Measurements from ENCODE around the gene HDGFL3.

Gene HDGFL3

GRCh38 chr15:83105440-83105839 lies 102.2 kb downstream of the HDGFL3 start:
- TF ChIP-seq CTCF (IDR thresholded peaks at IDR 0.05; ENCODE audit: low read depth, low read length, missing control alignments) = no peak
- Histone ChIP-seq H3K27ac (no peak overlapping the region), H3K27me3 (replicated peaks) (no peaks in the 10 kb centered on the region), H3K36me3 (replicated peaks) (no peaks in the 10 kb centered on the region), H3K4me3 (ENCODE audit: low read depth, low read length) (no peak overlapping the region)
- in situ Hi-C loops (cut with HindIII; ENCODE audit: low pct_ligation_motif_present, low sequenced_read_pairs) = no loop called here
- DNase-seq = no peak

- DNase-seq = no peak
- Histone ChIP-seq H3K36me3 (replicated peaks) (no peaks in the 10 kb centered on the region), H3K27me3 (replicated peaks) (no peaks in the 10 kb centered on the region), H3K4me3 (ENCODE audit: low read depth, low read length) (no peak overlapping the region), H3K27ac (no peak overlapping the region)
- no peak for TF ChIP-seq CTCF (IDR thresholded peaks at IDR 0.05; ENCODE audit: low read depth, low read length, missing control alignments)
- in situ Hi-C loops (cut with HindIII; ENCODE audit: low pct_ligation_motif_present, low sequenced_read_pairs) = no loop called here
Observed at GRCh38 chr15:83104141-83104540, 103.5 kb downstream of the HDGFL3 start.

- no peak for DNase-seq
- no peak overlapping the region for H3K4me3 ChIP-seq (ENCODE audit: low read depth, low read length)
- no peak overlapping the region for H3K27ac ChIP-seq
- no peaks in the 10 kb centered on the region for H3K36me3 ChIP-seq (replicated peaks)
- H3K27me3 ChIP-seq (replicated peaks) = no peaks in the 10 kb centered on the region
- in situ Hi-C loops (cut with HindIII; ENCODE audit: low pct_ligation_motif_present, low sequenced_read_pairs) = no loop called here
- no peak for TF ChIP-seq CTCF (IDR thresholded peaks at IDR 0.05; ENCODE audit: low read depth, low read length, missing control alignments)
Observed at GRCh38 chr15:83102346-83102745, 105.3 kb downstream of the HDGFL3 start.

GRCh38 chr15:83100097-83100646 lies 107.5 kb downstream of the HDGFL3 start:
- no peak for DNase-seq
- H3K27me3 ChIP-seq (replicated peaks) = no peaks in the 10 kb centered on the region
- no peak overlapping the region for H3K27ac ChIP-seq
- in situ Hi-C loops (cut with HindIII; ENCODE audit: low pct_ligation_motif_present, low sequenced_read_pairs) = no loop called here
- no peaks in the 10 kb centered on the region for H3K36me3 ChIP-seq (replicated peaks)
- no peak for TF ChIP-seq CTCF (IDR thresholded peaks at IDR 0.05; ENCODE audit: low read depth, low read length, missing control alignments)
- no peak overlapping the region for H3K4me3 ChIP-seq (ENCODE audit: low read depth, low read length)

- no peak overlapping the region for H3K27ac ChIP-seq
- TF ChIP-seq CTCF (IDR thresholded peaks at IDR 0.05; ENCODE audit: low read depth, low read length, missing control alignments) = no peak
- H3K4me3 ChIP-seq (ENCODE audit: low read depth, low read length) = no peak overlapping the region
- H3K27me3 ChIP-seq (replicated peaks) = no peaks in the 10 kb centered on the region
- in situ Hi-C loops (cut with HindIII; ENCODE audit: low pct_ligation_motif_present, low sequenced_read_pairs) = no loop called here
- no peak for DNase-seq
- no peaks in the 10 kb centered on the region for H3K36me3 ChIP-seq (replicated peaks)
Observed at GRCh38 chr15:83099290-83099689, 108.3 kb downstream of the HDGFL3 start.

- no peak overlapping the region for H3K4me3 ChIP-seq (ENCODE audit: low read depth, low read length)
- H3K27ac ChIP-seq = no peak overlapping the region
- H3K36me3 ChIP-seq (replicated peaks) = no peaks in the 10 kb centered on the region
- no peak for TF ChIP-seq CTCF (IDR thresholded peaks at IDR 0.05; ENCODE audit: low read depth, low read length, missing control alignments)
- in situ Hi-C loops (cut with HindIII; ENCODE audit: low pct_ligation_motif_present, low sequenced_read_pairs) = no loop called here
- no peaks in the 10 kb centered on the region for H3K27me3 ChIP-seq (replicated peaks)
- DNase-seq = no peak
Observed at GRCh38 chr15:83098079-83098478, 109.5 kb downstream of the HDGFL3 start.

Data from brain microvascular endothelial cell (primary cell).